Activated CD8-positive, alpha-beta T cell treated with anti-CD3 and anti-CD28 coated beads for 36 hours (primary cell): ENCODE data around the gene SNX15. TPM values are rescaled to one million over a fixed set of nuclear protein-coding genes. Genes with fewer than 3 reads are reported as not detected.

ENCODE experiments used
- ATAC-seq: fragments of 200-7000 bp; cut with Tn5 transposase; one replicate; pipeline ENCODE4 v1.10.0; 2021; ENCODE audit warnings: mild to moderate bottlenecking, moderate library complexity
- CTCF ChIA-PET: fragments of 350-600 bp; sonication (Branson Sonifier 250); formaldehyde crosslinking; loops from one replicate; lab custom pipeline; 2021; ENCODE audit warnings: antibody characterized with exemption; lab: Charles Lee
- POLR2A ChIA-PET: fragments of 350-600 bp; sonication (Branson Sonifier 250); formaldehyde crosslinking; loops from one replicate; lab custom pipeline; 2021; ENCODE audit warnings: antibody characterized with exemption; lab: Charles Lee
- DNase-seq: peaks from one replicate; pipeline ENCODE4 v3.0.0-alpha.2; 2020
- H3K27ac Mint-ChIP-seq: one replicate; pipeline ENCODE4 v1.8.0; 2021; ENCODE audit warnings: mild to moderate bottlenecking, mixed read lengths
- H3K27me3 Mint-ChIP-seq: one replicate; pipeline ENCODE4 v1.8.0; 2021; ENCODE audit warnings: mixed read lengths
- H3K36me3 Mint-ChIP-seq: one replicate; pipeline ENCODE4 v1.8.0; 2021; ENCODE audit warnings: low read depth, mixed read lengths
- H3K4me1 Mint-ChIP-seq: one replicate; pipeline ENCODE4 v1.8.0; 2021; ENCODE audit warnings: low read depth, mixed read lengths
- H3K4me3 Mint-ChIP-seq: one replicate; pipeline ENCODE4 v1.8.0; 2021; ENCODE audit warnings: mild to moderate bottlenecking, moderate library complexity, mixed read lengths
- H3K9me3 Mint-ChIP-seq: one replicate; pipeline ENCODE4 v1.8.0; 2021; ENCODE audit warnings: mixed read lengths
- intact Hi-C: fragments of 100-400 bp; cut with micrococcal nuclease; formaldehyde crosslinking; loops from one replicate; pipeline ENCODE4 v1.10.0; 2022
- total RNA-seq, 2 experiments: library from RNA; stranded (reverse); gene quantifications; one replicate each; pipeline ENCODE4 v1.2.3, GENCODE V29; 2021
- TF ChIP-seq, protein P1 (sequence below): fragments of 200-600 bp; IDR thresholded peaks from one replicate; pipeline ENCODE4 v1.8.0; 2022; ENCODE audit warnings: antibody characterized with exemption, mild to moderate bottlenecking

Gene SNX15
- total RNA-seq, 2 experiments from 2014 or later: 4.7 to 5.7 TPM

DNA sequence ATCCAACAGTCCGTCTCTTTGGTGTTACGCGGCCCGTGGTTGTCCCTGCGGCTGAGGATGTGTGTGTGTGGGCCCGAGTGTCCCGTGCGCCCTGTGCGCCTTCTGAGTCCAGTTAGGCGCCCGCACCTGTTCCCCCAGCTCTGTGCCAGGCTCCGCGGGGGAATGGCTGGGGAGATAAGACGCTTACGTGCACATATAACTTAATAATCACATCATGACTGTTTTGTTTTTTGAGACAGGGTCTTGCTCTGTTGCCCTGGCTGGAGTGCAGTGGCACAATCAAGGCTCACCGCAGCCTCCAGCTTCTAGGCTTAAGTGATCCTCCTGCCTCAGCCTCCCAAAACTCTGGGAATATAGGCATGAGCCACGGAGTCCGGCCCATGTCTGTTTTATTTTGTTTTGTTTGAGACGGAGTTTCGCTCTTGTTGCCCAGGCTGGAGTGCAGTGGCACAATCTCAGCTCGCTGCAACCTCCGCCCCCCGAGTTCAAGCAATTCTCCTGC lies 12.5 kb upstream of the SNX15 start:
- Mint-ChIP-seq H3K27me3 (no peaks in the 10 kb centered on the region), H3K4me3 (peak overlapping the region; percentile 88), H3K27ac (peak overlapping the region; percentile 96), H3K36me3 (peaks cover 21% of the 10 kb centered on the region), H3K9me3 (no peaks in the 10 kb centered on the region), H3K4me1 (peaks cover 23% of the 10 kb centered on the region)
- ChIA-PET POLR2A (interaction anchor here (0.8 to 4.5 kb wide), 24 partner anchors 8 to 447 kb away, joined by 3 to 38 read pairs (median 4); partner anchors contain the start of genes FAU, MRPL49, POLA2 and PPP2R5B), CTCF (interaction anchor here (0.8 to 6.7 kb wide), 35 partner anchors 9 to 326 kb away, joined by 3 to 45 read pairs (median 4); partner anchors contain the start of genes BATF2, CDCA5, MAJIN and SAC3D1)
- peak; percentile 2 for ATAC-seq
- TF ChIP-seq, protein P1, sequence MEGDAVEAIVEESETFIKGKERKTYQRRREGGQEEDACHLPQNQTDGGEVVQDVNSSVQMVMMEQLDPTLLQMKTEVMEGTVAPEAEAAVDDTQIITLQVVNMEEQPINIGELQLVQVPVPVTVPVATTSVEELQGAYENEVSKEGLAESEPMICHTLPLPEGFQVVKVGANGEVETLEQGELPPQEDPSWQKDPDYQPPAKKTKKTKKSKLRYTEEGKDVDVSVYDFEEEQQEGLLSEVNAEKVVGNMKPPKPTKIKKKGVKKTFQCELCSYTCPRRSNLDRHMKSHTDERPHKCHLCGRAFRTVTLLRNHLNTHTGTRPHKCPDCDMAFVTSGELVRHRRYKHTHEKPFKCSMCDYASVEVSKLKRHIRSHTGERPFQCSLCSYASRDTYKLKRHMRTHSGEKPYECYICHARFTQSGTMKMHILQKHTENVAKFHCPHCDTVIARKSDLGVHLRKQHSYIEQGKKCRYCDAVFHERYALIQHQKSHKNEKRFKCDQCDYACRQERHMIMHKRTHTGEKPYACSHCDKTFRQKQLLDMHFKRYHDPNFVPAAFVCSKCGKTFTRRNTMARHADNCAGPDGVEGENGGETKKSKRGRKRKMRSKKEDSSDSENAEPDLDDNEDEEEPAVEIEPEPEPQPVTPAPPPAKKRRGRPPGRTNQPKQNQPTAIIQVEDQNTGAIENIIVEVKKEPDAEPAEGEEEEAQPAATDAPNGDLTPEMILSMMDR: no peak
- no peak for DNase-seq
- intact Hi-C loops: loop anchor here (10.0 kb wide), 2 partner anchors 100 to 170 kb away; partner anchors contain the start of genes CDC42BPG, TM7SF2 and ZNHIT2

DNA sequence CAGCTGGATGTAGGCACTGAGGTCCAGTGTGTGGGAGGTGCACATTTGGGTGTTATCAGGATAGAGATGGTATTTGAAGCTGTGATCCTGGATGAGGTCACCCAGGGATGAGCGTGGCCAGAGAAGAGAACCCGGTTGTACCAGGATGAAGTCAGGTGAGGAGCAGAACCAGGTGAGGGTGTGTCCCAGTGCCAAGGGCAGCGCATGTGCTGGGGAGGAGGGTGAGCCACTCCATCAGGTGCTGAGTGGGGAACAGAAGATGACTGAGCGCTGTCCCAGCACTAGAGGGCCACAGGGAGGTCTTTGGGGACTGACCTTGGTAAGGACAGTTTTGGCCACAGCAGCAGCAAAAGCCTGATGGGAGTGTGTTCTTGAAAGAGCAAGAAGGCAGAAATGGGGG lies 10.5 kb upstream of the SNX15 start:
- H3K36me3 Mint-ChIP-seq: peaks cover 25% of the 10 kb centered on the region
- ATAC-seq (no peak), DNase-seq (no peak)
- H3K27ac Mint-ChIP-seq: peak overlapping the region; percentile 2
- intact Hi-C loops: loop anchor here (10.0 kb wide), 2 partner anchors 98 to 172 kb away; partner anchors contain the start of genes CDC42BPG, TM7SF2 and ZNHIT2
- no peaks in the 10 kb centered on the region for H3K9me3 Mint-ChIP-seq
- peaks cover 23% of the 10 kb centered on the region for H3K4me1 Mint-ChIP-seq
- CTCF ChIA-PET: interaction anchor here (0.7 kb wide), 1 partner anchor 10 kb away, joined by 3 read pairs; the partner anchor contains the start of gene SNX15
- no peak overlapping the region for H3K4me3 Mint-ChIP-seq
- POLR2A ChIA-PET: interaction anchor here (0.7 to 1.4 kb wide), 2 partner anchors 9 to 10 kb away, joined by 3 to 6 read pairs; partner anchors contain the start of gene SNX15
- TF ChIP-seq, protein P1: no peak
- no peaks in the 10 kb centered on the region for H3K27me3 Mint-ChIP-seq

DNA sequence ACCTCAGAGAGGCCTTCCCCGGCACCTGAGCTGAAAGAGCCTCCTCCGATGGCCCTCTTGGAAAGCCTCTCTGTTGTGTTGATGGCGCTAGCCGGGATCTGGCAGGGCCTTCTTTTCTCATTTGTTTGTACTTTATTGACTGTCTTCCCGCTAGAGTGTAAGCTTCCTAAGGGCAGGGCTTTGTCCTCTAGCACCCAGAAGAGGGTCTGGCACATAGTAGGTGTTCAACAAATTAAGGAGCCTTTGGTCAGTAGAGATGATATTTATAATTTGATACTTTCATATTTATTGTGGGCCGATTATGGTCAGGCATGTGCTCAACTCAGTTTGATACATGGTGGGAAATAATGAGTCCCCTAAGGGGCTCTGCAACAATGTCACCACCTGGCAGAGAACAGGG lies 9.3 kb upstream of the SNX15 start:
- peaks cover 22% of the 10 kb centered on the region for H3K4me1 Mint-ChIP-seq
- DNase-seq (no peak), ATAC-seq (no peak)
- H3K27me3 Mint-ChIP-seq: no peaks in the 10 kb centered on the region
- H3K36me3 Mint-ChIP-seq: peaks cover 25% of the 10 kb centered on the region
- H3K4me3 Mint-ChIP-seq: no peak overlapping the region
- CTCF ChIA-PET: interaction anchor here (0.7 to 1.2 kb wide), 2 partner anchors 9 to 93 kb away, joined by 3 read pairs; partner anchors contain the start of gene SNX15
- TF ChIP-seq, protein P1: no peak
- POLR2A ChIA-PET: interaction anchor here (0.6 to 1.4 kb wide), 4 partner anchors 9 to 538 kb away, joined by 3 to 6 read pairs (median 4); partner anchors contain the start of gene SNX15
- H3K27ac Mint-ChIP-seq: no peak overlapping the region
- intact Hi-C loops: loop anchor here (10.0 kb wide), 2 partner anchors 97 to 173 kb away; partner anchors contain the start of genes CDC42BPG, TM7SF2 and ZNHIT2
- no peaks in the 10 kb centered on the region for H3K9me3 Mint-ChIP-seq

DNA sequence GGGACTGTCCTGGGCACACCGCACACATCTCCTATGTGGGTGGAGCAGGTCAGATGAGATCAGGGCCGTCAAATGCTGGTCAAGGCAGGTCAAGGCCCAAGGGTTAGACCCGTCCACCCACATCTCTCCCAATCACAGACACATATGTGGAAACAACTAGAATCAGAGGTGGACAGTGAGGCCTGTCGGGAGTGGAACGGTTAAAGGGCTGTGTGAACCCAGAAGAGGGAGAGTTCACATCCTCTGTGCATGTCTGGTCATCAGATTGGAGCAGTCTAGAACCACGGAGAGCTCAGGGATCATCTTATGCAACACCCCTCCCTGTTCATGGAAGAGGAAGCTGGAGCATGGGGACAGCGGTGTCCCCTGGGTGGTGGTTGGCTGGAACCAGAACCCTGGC lies 7.4 kb upstream of the SNX15 start:
- Mint-ChIP-seq H3K9me3 (no peaks in the 10 kb centered on the region), H3K27me3 (no peaks in the 10 kb centered on the region), H3K36me3 (peaks cover 25% of the 10 kb centered on the region), H3K27ac (no peak overlapping the region), H3K4me1 (peaks cover 17% of the 10 kb centered on the region), H3K4me3 (no peak overlapping the region)
- intact Hi-C loops: loop anchor here (5.0 to 10.0 kb wide), 3 partner anchors 62 to 175 kb away; partner anchors contain the start of genes CDC42BPG, CDCA5, TM7SF2 and ZFPL1
- ChIA-PET POLR2A (no interaction called here), CTCF (no interaction called here)
- DNase-seq (no peak), ATAC-seq (no peak)
- TF ChIP-seq, protein P1: no peak

DNA sequence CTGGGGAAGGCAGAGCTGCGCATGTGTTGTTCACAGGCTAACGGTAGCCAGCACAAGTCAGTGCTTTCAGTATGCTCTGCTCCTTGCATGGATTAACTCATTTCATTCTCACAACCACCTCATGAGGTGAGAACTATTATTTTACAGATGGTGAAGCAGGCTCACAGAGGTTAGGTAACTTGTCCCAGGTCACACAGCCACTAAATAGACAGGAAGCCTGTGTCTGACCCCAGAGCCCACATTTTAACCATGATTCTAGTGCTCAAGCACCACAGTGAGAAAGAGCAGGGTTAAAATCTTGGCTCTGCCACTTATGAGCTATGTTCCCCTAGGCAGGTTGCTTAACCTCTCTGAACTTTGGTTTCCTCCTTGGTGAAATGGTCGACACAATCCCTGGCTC lies 6.2 kb upstream of the SNX15 start:
- intact Hi-C loops: loop anchor here (5.0 kb wide), 1 partner anchor 61 kb away; the partner anchor contains the start of genes CDCA5 and ZFPL1
- Mint-ChIP-seq H3K4me3 (no peak overlapping the region), H3K4me1 (peaks cover 8% of the 10 kb centered on the region), H3K9me3 (no peaks in the 10 kb centered on the region), H3K27me3 (no peaks in the 10 kb centered on the region), H3K27ac (no peak overlapping the region), H3K36me3 (peaks cover 24% of the 10 kb centered on the region)
- TF ChIP-seq, protein P1: no peak
- POLR2A ChIA-PET: no interaction called here
- ATAC-seq (no peak), DNase-seq (no peak)
- CTCF ChIA-PET: no interaction called here
